Endodermal cell (in vitro differentiated cells): ENCODE results near the gene CDS2. TPM values are rescaled to one million over a fixed set of nuclear protein-coding genes. Genes with fewer than 3 reads are reported as not detected.

Source experiments
- DNase-seq: peaks from one replicate; pipeline ENCODE4 v3.0.0-alpha.2; 2017
- H3K27ac ChIP-seq: 2 replicates; pipeline ENCODE4 v1.5.1; 2013; ENCODE audit warnings: mild to moderate bottlenecking, low read depth, low read length, moderate library complexity
- H3K27me3 ChIP-seq: 2 replicates; pipeline ENCODE4 v1.6.1; 2013; ENCODE audit warnings: mild to moderate bottlenecking, low read length, moderate library complexity; ENCODE audit not compliant: insufficient read depth, control insufficient read depth, poor library complexity, severe bottlenecking
- H3K36me3 ChIP-seq: 2 replicates; pipeline ENCODE4 v1.7.0; 2013; ENCODE audit warnings: mild to moderate bottlenecking, low read length, moderate library complexity; ENCODE audit not compliant: control insufficient read depth, insufficient read depth
- H3K4me1 ChIP-seq: one replicate; pipeline ENCODE4 v1.7.0; 2013; ENCODE audit warnings: low read length; ENCODE audit not compliant: control insufficient read depth, insufficient read depth
- H3K4me3 ChIP-seq: 2 replicates; pipeline ENCODE4 v1.5.1; 2013; ENCODE audit warnings: mild to moderate bottlenecking, low read length, moderate library complexity
- H3K9ac ChIP-seq: 2 replicates; pipeline ENCODE4 v1.6.1; 2013; ENCODE audit warnings: mild to moderate bottlenecking, low read length, moderate library complexity; ENCODE audit not compliant: poor library complexity, severe bottlenecking; ENCODE audit errors: extremely low read depth
- H3K9me3 ChIP-seq: 2 replicates; pipeline ENCODE4 v1.6.1; 2013; ENCODE audit warnings: mild to moderate bottlenecking, low read length, moderate library complexity; ENCODE audit not compliant: control insufficient read depth
- H3K27ac Mint-ChIP-seq: 2 replicates; pipeline ENCODE4 v1.8.0; 2020; ENCODE audit warnings: mixed read lengths
- H3K27me3 Mint-ChIP-seq: 2 replicates; pipeline ENCODE4 v1.8.0; 2021; ENCODE audit warnings: mild to moderate bottlenecking, mixed read lengths; ENCODE audit not compliant: insufficient read depth
- H3K36me3 Mint-ChIP-seq: 2 replicates; pipeline ENCODE4 v1.8.0; 2020; ENCODE audit warnings: low read depth, mixed read lengths
- H3K4me1 Mint-ChIP-seq: 2 replicates; pipeline ENCODE4 v1.8.0; 2020; ENCODE audit warnings: mixed read lengths
- H3K4me3 Mint-ChIP-seq: 2 replicates; pipeline ENCODE4 v1.8.0; 2020; ENCODE audit warnings: mild to moderate bottlenecking, moderate library complexity, mixed read lengths
- H3K9me3 Mint-ChIP-seq: 2 replicates; pipeline ENCODE4 v1.8.0; 2020; ENCODE audit warnings: mild to moderate bottlenecking, mixed read lengths
- CTCF ChIP-seq: fragments of 200-600 bp; sonication (generic); conservative IDR thresholded peaks from 2 replicates; pipeline ENCODE4 v1.5.0; 2021; ENCODE audit warnings: antibody characterized with exemption, mild to moderate bottlenecking
- WGBS, 2 experiments: methylation state at CpG; one replicate each; pipeline versions ENCODE4 v1.1.5 to v1.1.7; 2013; ENCODE audit warnings: missing lambda C conversion rate in 2 of 2, mixed read lengths in 1 of 2; ENCODE audit not compliant: insufficient coverage in 1 of 2, insufficient read length in 1 of 2; 5-methylcytosine and 5-hydroxymethylcytosine counted together
- total RNA-seq, 2 donors: library from RNA; stranded (reverse); fragmentation: NEBNext Ultra II Directional in 1 of 2; extraction: Animal tissue kit (Norgen Biotek cat#: 25700) in 1 of 2; gene quantifications; 2 replicates in 1 of 2; 3 replicates in 1 of 2; pipeline ENCODE4 v1.2.1, GENCODE V29; 2021

Gene CDS2
- total RNA-seq, 2 donors from 2014 or later, result 66.8 to 77.1 TPM

- Mint-ChIP-seq H3K9me3 (no peaks in the 10 kb centered on the region), H3K36me3 (peaks cover 8% of the 10 kb centered on the region), H3K27me3 (no peaks in the 10 kb centered on the region), H3K4me1 (peaks cover 7% of the 10 kb centered on the region), H3K27ac (no peak overlapping the region), H3K4me3 (no peak overlapping the region)
- no peak for TF ChIP-seq CTCF
- DNase-seq, result no peak
- H3K27ac ChIP-seq, result no peak overlapping the region
- H3K9me3 ChIP-seq, result no peaks in the 10 kb centered on the region
- H3K36me3 ChIP-seq, result no peaks in the 10 kb centered on the region
- WGBS, 2 experiments, result 90 to 96% methylated on average over 7 of the region's 7 CpGs
- H3K9ac ChIP-seq, result no peak overlapping the region
- no peak overlapping the region for H3K4me3 ChIP-seq
- H3K4me1 ChIP-seq, result peaks cover 5% of the 10 kb centered on the region
- H3K27me3 ChIP-seq, result no peaks in the 10 kb centered on the region
Observed at GRCh38 chr20:5220321-5221060, 93.7 kb downstream of the CDS2 start.

GRCh38 chr20:5221061-5221430 is 94.2 kb downstream of the CDS2 start:
- no peak overlapping the region for H3K4me3 ChIP-seq
- Mint-ChIP-seq H3K36me3 (peaks cover 8% of the 10 kb centered on the region), H3K4me1 (peaks cover 7% of the 10 kb centered on the region), H3K4me3 (no peak overlapping the region), H3K27me3 (no peaks in the 10 kb centered on the region), H3K9me3 (no peaks in the 10 kb centered on the region), H3K27ac (no peak overlapping the region)
- no peak overlapping the region for H3K9ac ChIP-seq
- 100% methylated on average over 4 of the region's 4 CpGs; no CpG with 5 or more reads in 1 of the 2 experiments for whole genome bisulfite sequencing, 2 experiments
- no peak for TF ChIP-seq CTCF
- peaks cover 5% of the 10 kb centered on the region for H3K4me1 ChIP-seq
- no peaks in the 10 kb centered on the region for H3K9me3 ChIP-seq
- no peak for DNase-seq
- H3K36me3 ChIP-seq, result no peaks in the 10 kb centered on the region
- no peaks in the 10 kb centered on the region for H3K27me3 ChIP-seq
- no peak overlapping the region for H3K27ac ChIP-seq

- H3K4me3 Mint-ChIP-seq, result no peak overlapping the region
- peaks cover 7% of the 10 kb centered on the region for H3K4me1 Mint-ChIP-seq
- H3K36me3 ChIP-seq, result no peaks in the 10 kb centered on the region
- peaks cover 8% of the 10 kb centered on the region for H3K36me3 Mint-ChIP-seq
- H3K4me1 ChIP-seq, result peaks cover 5% of the 10 kb centered on the region
- DNase-seq, result peak; percentile 84
- H3K9me3 Mint-ChIP-seq, result no peaks in the 10 kb centered on the region
- H3K9ac ChIP-seq, result no peak overlapping the region
- H3K27ac ChIP-seq, result no peak overlapping the region
- no peak overlapping the region for H3K27ac Mint-ChIP-seq
- no peak overlapping the region for H3K4me3 ChIP-seq
- H3K27me3 ChIP-seq, result no peaks in the 10 kb centered on the region
- H3K27me3 Mint-ChIP-seq, result no peaks in the 10 kb centered on the region
- H3K9me3 ChIP-seq, result no peaks in the 10 kb centered on the region
- 47 to 70% methylated on average over 4 to 11 of the region's 11 CpGs for WGBS, 2 experiments
- peak; percentile 99 for TF ChIP-seq CTCF
Observed at GRCh38 chr20:5222919-5223634, 96.3 kb downstream of the CDS2 start.
